Keratinocyte (primary cell): ENCODE data around the gene RPP30.

Experiments used
- EZH2 ChIP-seq: IDR thresholded peaks from one replicate; pipeline ENCODE4 v1.6.1; 2012; ENCODE audit warnings: inconsistent platforms, mild to moderate bottlenecking, low read length, moderate library complexity
- TF ChIP-seq, protein P1 (sequence below), 3 experiments: IDR thresholded peaks in 1 of 3; conservative IDR thresholded peaks in 1 of 3; optimal IDR thresholded peaks in 1 of 3; 2 replicates in 2 of 3; 3 replicates in 1 of 3; pipeline versions ENCODE3 to v1.5.1; 2011; ENCODE audit warnings: low read length in 3 of 3, mild to moderate bottlenecking in 3 of 3, moderate library complexity in 2 of 3, control low read depth in 1 of 3, inconsistent platforms in 1 of 3; ENCODE audit not compliant: insufficient read depth in 2 of 3; ENCODE audit errors: extremely low read depth in 1 of 3

DNA sequence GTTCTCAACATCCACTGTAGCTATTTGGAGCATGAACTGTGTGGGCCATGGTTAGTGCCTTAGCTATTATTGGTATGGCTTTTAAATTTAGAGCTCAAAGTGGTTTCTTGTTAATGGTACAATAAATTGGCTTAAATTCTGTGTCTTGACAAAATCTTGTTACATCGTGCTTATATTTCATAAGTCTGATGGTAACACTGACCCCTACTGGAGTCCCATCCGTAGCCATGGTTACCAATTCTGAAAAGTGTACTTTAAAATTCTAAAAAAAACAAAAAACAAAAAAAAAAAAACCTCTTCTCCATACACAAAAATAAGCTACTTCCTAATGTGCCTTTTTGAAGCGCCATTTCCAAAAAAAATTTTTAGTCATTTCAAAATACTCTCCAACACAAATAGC, 6.4 kb upstream of the RPP30 start:
- TF ChIP-seq, protein P1, sequence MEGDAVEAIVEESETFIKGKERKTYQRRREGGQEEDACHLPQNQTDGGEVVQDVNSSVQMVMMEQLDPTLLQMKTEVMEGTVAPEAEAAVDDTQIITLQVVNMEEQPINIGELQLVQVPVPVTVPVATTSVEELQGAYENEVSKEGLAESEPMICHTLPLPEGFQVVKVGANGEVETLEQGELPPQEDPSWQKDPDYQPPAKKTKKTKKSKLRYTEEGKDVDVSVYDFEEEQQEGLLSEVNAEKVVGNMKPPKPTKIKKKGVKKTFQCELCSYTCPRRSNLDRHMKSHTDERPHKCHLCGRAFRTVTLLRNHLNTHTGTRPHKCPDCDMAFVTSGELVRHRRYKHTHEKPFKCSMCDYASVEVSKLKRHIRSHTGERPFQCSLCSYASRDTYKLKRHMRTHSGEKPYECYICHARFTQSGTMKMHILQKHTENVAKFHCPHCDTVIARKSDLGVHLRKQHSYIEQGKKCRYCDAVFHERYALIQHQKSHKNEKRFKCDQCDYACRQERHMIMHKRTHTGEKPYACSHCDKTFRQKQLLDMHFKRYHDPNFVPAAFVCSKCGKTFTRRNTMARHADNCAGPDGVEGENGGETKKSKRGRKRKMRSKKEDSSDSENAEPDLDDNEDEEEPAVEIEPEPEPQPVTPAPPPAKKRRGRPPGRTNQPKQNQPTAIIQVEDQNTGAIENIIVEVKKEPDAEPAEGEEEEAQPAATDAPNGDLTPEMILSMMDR (optimal IDR thresholded peaks at IDR 0.05 in 1 of 3, IDR thresholded peaks at IDR 0.05 in 1 of 3, conservative IDR thresholded peaks at IDR 0.05 in 1 of 3; ENCODE audit: extremely low read depth in 1 of 3, insufficient read depth in 2 of 3, low read length in 3 of 3): peak in 1 of 3 experiments; percentile 24
- TF ChIP-seq EZH2: no peak
